ENCODE results near the gene RBFOX2.

GRCh38 chr22:36029406-36029755 is 757 bp upstream of the RBFOX2 start:
- no peak for TF ChIP-seq ELF1 (IDR thresholded peaks at IDR 0.05)
- TF ChIP-seq REST (IDR thresholded peaks at IDR 0.05; ENCODE audit: low read depth, low read length), result no peak
- no peak for TF ChIP-seq EZH2phosphoT487 (IDR thresholded peaks at IDR 0.05; ENCODE audit: borderline replicate concordance, low read depth)
- TF ChIP-seq EP300 (IDR thresholded peaks at IDR 0.05; ENCODE audit: borderline replicate concordance in 1 of 2, low read depth in 1 of 2, low read length in 1 of 2), result no peak
- no peak for TF ChIP-seq JUND (IDR thresholded peaks at IDR 0.05)
- TF ChIP-seq PBX3 (IDR thresholded peaks at IDR 0.05), result no peak
- no peak for TF ChIP-seq CTCF (IDR thresholded peaks at IDR 0.05)
- TF ChIP-seq CHD2 (IDR thresholded peaks at IDR 0.05; ENCODE audit: low read length, partially characterized antibody), result no peak
